WTC11 (cell line): Measurements from ENCODE around the gene PLPPR4. TPM values are rescaled to one million over a fixed set of nuclear protein-coding genes. Genes with fewer than 3 reads are reported as not detected.

Experiments used
- ATAC-seq: fragments of 200-7000 bp; cut with Tn5 transposase; 2 replicates; pipeline ENCODE4 v1.10.0; 2021; ENCODE audit warnings: mild to moderate bottlenecking, moderate library complexity
- CTCF ChIA-PET: fragments of 300-600 bp; sonication (Branson Sonifier 250); formaldehyde crosslinking; loops from one replicate; lab custom pipeline; 2021; ENCODE audit warnings: antibody characterized with exemption; lab: Charles Lee
- POLR2A ChIA-PET: fragments of 350-600 bp; sonication (Branson Sonifier 250); formaldehyde crosslinking; loops from one replicate; lab custom pipeline; 2021; ENCODE audit warnings: antibody characterized with exemption; lab: Charles Lee
- DNase-seq: peaks from one replicate; pipeline ENCODE4 v3.0.0; 2021; ENCODE audit warnings: low spot score
- H3K27ac Mint-ChIP-seq: 2 replicates; pipeline ENCODE4 v1.8.0; 2021; ENCODE audit warnings: mixed read lengths
- H3K27me3 Mint-ChIP-seq: 2 replicates; pipeline ENCODE4 v1.8.0; 2021; ENCODE audit warnings: low read depth, mild to moderate bottlenecking, moderate library complexity, mixed read lengths
- H3K36me3 Mint-ChIP-seq: 2 replicates; pipeline ENCODE4 v1.8.0; 2021; ENCODE audit warnings: mixed read lengths
- H3K4me1 Mint-ChIP-seq: 2 replicates; pipeline ENCODE4 v1.8.0; 2022; ENCODE audit warnings: mixed read lengths
- H3K4me3 Mint-ChIP-seq: 2 replicates; pipeline ENCODE4 v1.8.0; 2021; ENCODE audit warnings: mild to moderate bottlenecking, moderate library complexity, mixed read lengths
- H3K9me3 Mint-ChIP-seq: 2 replicates; pipeline ENCODE4 v1.8.0; 2021; ENCODE audit warnings: mixed read lengths
- ATF6 ChIP-seq: sonication (generic); formaldehyde crosslinking; IDR thresholded peaks from 2 replicates; pipeline ENCODE4 v1.8.1; 2023; ENCODE audit warnings: mild to moderate bottlenecking, missing genetic modification reagents
- HMGA2 ChIP-seq: fragments of 250-450 bp; sonication (Bioruptor Pico); IDR thresholded peaks from 2 replicates; pipeline ENCODE4 v1.4.0; 2021; ENCODE audit warnings: mild to moderate bottlenecking, moderate library complexity
- HMGXB4 ChIP-seq: sonication (generic); formaldehyde crosslinking; IDR thresholded peaks from 2 replicates; pipeline ENCODE4 v1.8.1; 2023; ENCODE audit warnings: mild to moderate bottlenecking, moderate library complexity, missing genetic modification reagents
- IRF2 ChIP-seq: sonication (generic); formaldehyde crosslinking; IDR thresholded peaks from 2 replicates; pipeline ENCODE4 v1.8.0; 2022; ENCODE audit warnings: low read depth, missing genetic modification reagents, borderline replicate concordance
- JUN ChIP-seq: sonication (generic); formaldehyde crosslinking; IDR thresholded peaks from 2 replicates; pipeline ENCODE4 v1.8.0; 2023; ENCODE audit warnings: mild to moderate bottlenecking, missing genetic modification reagents
- NR1H2 ChIP-seq: sonication (generic); formaldehyde crosslinking; IDR thresholded peaks from 2 replicates; pipeline ENCODE4 v1.9.0; 2021; ENCODE audit warnings: mild to moderate bottlenecking, moderate library complexity, missing genetic modification reagents
- PRDM15 ChIP-seq: sonication (generic); formaldehyde crosslinking; IDR thresholded peaks from 2 replicates; pipeline ENCODE4 v1.8.0; 2022; ENCODE audit warnings: missing genetic modification reagents
- RELA ChIP-seq: sonication (generic); formaldehyde crosslinking; IDR thresholded peaks from 2 replicates; pipeline ENCODE4 v1.8.1; 2022; ENCODE audit warnings: missing genetic modification reagents, mild to moderate bottlenecking, borderline replicate concordance
- RORB ChIP-seq: fragments of 250-450 bp; sonication (Bioruptor Pico); IDR thresholded peaks from 2 replicates; pipeline ENCODE4 v1.9.0; 2021; ENCODE audit warnings: mild to moderate bottlenecking
- SMAD4 ChIP-seq: sonication (generic); formaldehyde crosslinking; IDR thresholded peaks from 2 replicates; pipeline ENCODE4 v1.8.0; 2022; ENCODE audit warnings: mild to moderate bottlenecking, missing genetic modification reagents
- SOX15 ChIP-seq: fragments of 250-450 bp; sonication (Bioruptor Pico); IDR thresholded peaks from 2 replicates; pipeline ENCODE4 v1.9.0; 2021; ENCODE audit warnings: mild to moderate bottlenecking
- USF2 ChIP-seq: sonication (generic); formaldehyde crosslinking; IDR thresholded peaks from 2 replicates; pipeline ENCODE4 v1.8.1; 2023; ENCODE audit warnings: mild to moderate bottlenecking, missing genetic modification reagents, moderate library complexity
- ZNF121 ChIP-seq: sonication (generic); formaldehyde crosslinking; IDR thresholded peaks from 2 replicates; pipeline ENCODE4 v1.8.0; 2023; ENCODE audit warnings: missing genetic modification reagents
- ZNF138 ChIP-seq: sonication (generic); formaldehyde crosslinking; conservative IDR thresholded peaks from 2 replicates; pipeline ENCODE4 v1.8.1; 2022; ENCODE audit warnings: mild to moderate bottlenecking, moderate library complexity, missing genetic modification reagents
- ZNF263 ChIP-seq: sonication (generic); formaldehyde crosslinking; IDR thresholded peaks from 2 replicates; pipeline ENCODE4 v1.8.1; 2022; ENCODE audit warnings: low read depth, mild to moderate bottlenecking, moderate library complexity, missing genetic modification reagents
- ZNF281 ChIP-seq: sonication (generic); formaldehyde crosslinking; IDR thresholded peaks from 2 replicates; pipeline ENCODE4 v1.8.0; 2023; ENCODE audit warnings: mild to moderate bottlenecking, missing genetic modification reagents
- ZNF416 ChIP-seq: fragments of 250-450 bp; sonication (Bioruptor Pico); IDR thresholded peaks from 2 replicates; pipeline ENCODE4 v1.9.0; 2021; ENCODE audit warnings: mild to moderate bottlenecking, inconsistent platforms
- ZSCAN18 ChIP-seq: fragments of 250-450 bp; sonication (Bioruptor Pico); IDR thresholded peaks from 2 replicates; pipeline ENCODE4 v2.1.2; 2022; ENCODE audit warnings: mild to moderate bottlenecking, moderate library complexity
- total RNA-seq: library from RNA; stranded (reverse); gene quantifications from 3 replicates; pipeline ENCODE4 v1.2.3, GENCODE V29; 2021

The PLPPR4 gene
- total RNA-seq, 1 experiment from 2014 or later = 1.3 TPM

GRCh38 chr1:99305626-99306025, 41.3 kb downstream of the PLPPR4 start:
- H3K27me3 Mint-ChIP-seq = no peaks in the 10 kb centered on the region
- no peak for TF ChIP-seq JUN (CRISPR knock-in tag)
- no peak for TF ChIP-seq RELA (CRISPR knock-in tag)
- TF ChIP-seq PRDM15 (CRISPR knock-in tag) = no peak
- no peak for TF ChIP-seq ZSCAN18 (CRISPR knock-in tag)
- no peak for TF ChIP-seq ZNF281 (CRISPR knock-in tag)
- no peak for TF ChIP-seq ZNF416 (CRISPR knock-in tag)
- no peak for TF ChIP-seq HMGXB4 (CRISPR knock-in tag)
- no peak for TF ChIP-seq SMAD4 (CRISPR knock-in tag)
- no peak for TF ChIP-seq RORB (CRISPR knock-in tag)
- no peak for TF ChIP-seq NR1H2 (CRISPR knock-in tag)
- TF ChIP-seq IRF2 (CRISPR knock-in tag) = no peak
- TF ChIP-seq ZNF138 (CRISPR knock-in tag) = no peak
- TF ChIP-seq ZNF263 (CRISPR knock-in tag) = no peak
- TF ChIP-seq SOX15 (CRISPR knock-in tag) = no peak
- TF ChIP-seq ATF6 = no peak
- TF ChIP-seq HMGA2 (CRISPR knock-in tag) = no peak
- no peak for TF ChIP-seq ZNF121 (CRISPR knock-in tag)
- TF ChIP-seq USF2 = no peak
- POLR2A ChIA-PET = no interaction called here
- DNase-seq (no peak), ATAC-seq (no peak)
- no peak overlapping the region for H3K4me3 Mint-ChIP-seq
- CTCF ChIA-PET = no interaction called here
- no peak overlapping the region for H3K27ac Mint-ChIP-seq
- H3K36me3 Mint-ChIP-seq = no peaks in the 10 kb centered on the region
- H3K4me1 Mint-ChIP-seq = peaks cover 8% of the 10 kb centered on the region; the same call in 1 of the 2 replicates
- peaks cover 3% of the 10 kb centered on the region; the same call in 1 of the 2 replicates for H3K9me3 Mint-ChIP-seq
